Measurements from ENCODE around the gene CERS5.

CERS5 gene

DNA sequence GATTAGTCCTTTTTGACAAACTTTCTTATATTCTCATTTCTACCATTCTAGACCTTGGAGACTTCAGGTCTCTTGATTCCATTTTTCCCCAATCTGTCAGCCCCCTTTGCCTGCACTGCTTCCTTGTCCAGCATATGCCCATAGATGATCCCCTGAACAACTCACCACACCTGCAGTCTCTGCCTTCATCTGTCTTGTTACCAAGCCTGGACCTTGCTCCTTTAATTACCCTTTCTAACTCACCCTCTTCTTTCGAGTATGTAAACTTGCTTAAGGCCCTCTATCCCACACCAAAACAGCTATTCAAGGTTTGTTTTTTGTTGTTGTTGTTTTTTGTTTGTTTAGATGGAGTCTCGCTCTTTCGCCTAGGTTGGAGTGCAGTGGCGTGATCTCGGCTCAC is 45.5 kb downstream of the CERS5 start:
- no peak for DNase-seq

DNA sequence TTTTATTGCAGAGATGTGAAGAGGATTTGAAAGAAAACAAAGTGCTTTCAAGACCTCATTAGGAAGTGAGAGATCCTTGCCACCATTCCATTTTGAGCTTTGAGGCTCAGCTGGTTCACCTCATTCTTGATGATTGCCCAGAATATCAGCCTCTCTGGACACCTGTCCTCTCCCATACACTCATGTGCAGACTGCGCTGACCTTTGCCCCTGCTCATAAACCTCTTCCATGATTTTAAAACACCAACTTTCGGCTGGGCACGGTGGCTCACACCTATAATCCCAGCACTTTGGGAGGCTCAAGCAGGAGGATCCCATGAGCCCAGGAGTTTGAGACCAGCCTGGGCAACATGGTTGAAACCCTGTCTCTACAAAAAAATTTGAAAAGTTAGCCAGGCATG is 46.2 kb downstream of the CERS5 start:
- DNase-seq: no peak

DNA sequence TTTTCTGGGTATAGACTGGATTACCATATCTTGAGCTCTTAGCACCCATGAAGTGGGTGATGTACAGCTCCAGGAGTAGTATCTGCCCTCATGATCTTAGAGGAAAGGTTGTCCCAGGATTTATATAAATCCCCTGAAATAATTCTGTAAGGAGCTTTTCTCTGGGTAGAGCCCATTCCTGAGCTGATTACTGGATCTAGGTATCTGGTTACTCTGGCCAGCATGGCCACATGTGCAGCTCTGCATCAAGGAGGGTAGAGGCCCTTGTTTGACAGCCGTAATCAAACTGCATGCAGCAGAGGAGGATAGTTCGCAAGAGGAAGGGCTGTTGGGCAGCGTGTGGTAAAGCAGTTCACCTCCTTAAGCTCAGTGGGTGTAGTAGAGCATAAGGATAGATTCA is 46.6 kb downstream of the CERS5 start:
- DNase-seq: no peak

DNA sequence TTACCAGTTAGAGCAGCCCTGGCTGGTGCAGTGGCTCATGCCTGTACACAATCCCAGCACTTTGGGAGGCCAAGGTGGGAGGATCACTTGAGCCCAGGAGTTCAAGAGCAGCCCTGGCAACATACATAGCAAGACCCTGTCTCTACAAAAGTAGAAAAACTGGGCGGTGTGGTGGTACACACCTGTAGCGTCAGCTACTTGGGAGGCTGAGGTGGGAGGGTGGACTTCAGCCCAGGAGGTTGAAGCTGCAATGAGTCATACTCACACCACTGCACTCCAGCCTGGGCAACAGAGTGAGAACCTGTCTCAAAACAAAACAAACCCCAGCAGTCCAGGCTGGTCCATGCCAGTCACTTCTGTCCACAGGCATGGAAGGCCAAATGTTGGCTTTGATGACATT is 47.8 kb downstream of the CERS5 start:
- no peak for DNase-seq

DNA sequence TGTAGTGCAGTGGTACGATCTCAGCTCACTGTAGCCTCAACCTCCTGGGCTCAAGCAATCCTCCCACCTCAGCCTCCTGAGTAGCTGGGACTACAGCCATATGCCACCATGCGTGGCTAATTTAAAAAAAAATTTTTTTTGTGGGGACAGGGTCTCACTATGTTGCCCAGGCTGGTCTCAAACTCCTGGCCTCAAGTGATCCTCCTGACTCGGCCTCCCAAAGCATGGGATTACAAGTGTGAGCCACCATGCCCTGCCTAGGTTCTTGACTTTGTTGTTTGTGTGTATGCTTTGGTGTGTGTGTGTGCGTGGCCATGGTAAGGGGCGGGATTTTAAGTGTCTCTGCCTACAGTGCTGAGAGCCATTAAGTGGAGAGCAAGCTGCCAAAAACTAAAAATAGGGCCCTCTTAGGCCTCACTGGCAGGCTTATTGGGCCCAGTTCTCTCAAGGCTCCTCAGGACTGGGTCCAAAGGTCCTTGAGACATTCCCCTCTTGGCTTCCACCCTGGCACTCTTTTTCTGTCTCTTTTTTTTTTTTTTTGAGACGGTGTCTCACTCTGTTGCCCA is 50.0 kb downstream of the CERS5 start:
- DNase-seq: no peak

DNA sequence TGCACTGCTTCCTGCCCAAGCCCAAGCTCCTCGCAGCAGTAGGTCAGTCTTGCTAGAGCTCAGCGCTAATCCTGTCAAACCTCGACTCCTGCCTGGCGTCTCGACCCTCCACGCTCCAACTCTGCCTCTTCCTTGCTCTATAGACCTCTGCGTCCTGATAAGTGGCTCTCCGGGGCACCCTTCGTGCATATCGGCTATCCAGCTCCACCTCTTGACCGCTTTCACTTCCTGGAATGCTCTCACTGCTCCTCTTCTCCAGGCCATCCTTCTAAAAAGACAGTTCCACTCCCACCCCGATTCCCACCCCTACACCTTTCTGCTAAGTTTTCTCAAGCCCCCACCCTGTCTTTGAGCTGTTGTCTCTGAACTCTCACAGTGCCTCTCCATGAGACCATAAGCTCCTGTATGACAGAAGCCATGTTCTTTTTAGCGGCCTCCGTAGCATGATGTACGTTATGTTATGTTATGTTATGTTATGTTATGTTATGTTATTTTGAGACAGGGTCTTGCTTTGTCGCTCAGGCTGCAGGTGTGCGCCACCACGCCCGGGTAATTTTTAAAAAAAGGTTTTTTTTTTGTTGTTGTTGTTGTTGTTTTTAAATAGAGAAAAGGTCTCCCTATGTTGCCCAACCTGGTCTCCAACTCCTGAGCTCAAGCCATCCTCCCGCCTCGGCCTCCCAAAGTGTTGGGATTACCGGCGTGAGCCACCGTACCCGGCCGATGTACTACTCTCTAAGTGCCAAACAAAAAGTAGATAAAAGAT is 54.5 kb downstream of the CERS5 start:
- DNase-seq: peak; percentile 66

DNA sequence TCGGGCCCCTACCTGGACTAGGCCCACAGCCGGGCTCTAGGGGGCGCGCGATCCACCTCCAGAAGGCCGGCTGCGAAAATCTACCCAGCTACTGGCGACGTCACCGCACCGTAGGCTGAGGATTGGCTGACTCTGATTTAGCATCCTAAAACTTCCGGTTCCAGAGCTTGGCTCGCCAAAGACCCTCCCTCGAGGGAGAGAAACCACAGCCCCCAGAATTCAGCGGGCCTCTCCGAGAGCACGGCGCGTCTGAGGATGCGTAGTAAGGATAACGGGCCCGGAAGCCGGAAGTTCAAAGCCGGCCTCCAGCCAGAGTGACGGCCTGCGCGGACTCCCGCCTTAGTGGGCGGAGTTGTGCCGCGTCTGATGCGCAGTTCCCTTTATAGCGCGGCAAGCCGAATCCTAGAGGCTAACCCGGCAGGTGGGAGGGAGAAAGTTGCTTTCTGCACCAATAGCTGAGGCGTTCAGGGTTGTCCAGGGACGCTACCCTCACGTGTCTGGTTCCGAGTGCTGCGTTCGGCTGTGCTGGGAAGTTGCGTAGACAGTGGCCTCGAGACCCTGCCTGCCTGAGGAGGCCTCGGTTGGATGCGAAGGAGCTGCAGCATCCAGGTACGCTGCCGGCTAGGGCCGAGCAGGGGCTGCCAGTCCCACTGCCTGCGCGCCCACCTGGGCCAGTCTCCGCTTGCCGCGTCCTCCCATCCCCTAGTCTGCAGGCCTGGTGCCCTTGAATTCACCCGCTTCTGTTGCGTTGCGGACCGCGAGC is 55.3 kb downstream of the CERS5 start, which contains the start of gene COX14:
TSS of gene COX14 (plus strand) at position 544 of the 763 bp plus-strand sequence. CDS start 7,808 bp downstream, outside the sequence.
- peak; percentile 99 for DNase-seq

DNA sequence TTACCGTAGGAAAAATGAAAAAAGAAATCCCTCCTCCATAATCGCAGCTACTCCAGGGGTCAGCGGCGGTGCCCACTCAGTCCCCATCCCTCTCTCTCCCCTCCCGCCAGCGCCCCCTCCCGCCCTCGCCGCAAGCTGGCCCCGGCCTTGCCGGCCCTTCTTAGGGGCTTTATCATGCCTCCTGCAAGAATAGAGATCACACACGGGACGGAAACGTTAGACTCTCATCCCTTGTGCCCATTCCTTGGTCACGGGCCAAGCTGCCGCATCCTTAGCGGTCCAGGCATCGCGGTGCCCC is 55.8 kb downstream of the CERS5 start:
- DNase-seq: no peak

DNA sequence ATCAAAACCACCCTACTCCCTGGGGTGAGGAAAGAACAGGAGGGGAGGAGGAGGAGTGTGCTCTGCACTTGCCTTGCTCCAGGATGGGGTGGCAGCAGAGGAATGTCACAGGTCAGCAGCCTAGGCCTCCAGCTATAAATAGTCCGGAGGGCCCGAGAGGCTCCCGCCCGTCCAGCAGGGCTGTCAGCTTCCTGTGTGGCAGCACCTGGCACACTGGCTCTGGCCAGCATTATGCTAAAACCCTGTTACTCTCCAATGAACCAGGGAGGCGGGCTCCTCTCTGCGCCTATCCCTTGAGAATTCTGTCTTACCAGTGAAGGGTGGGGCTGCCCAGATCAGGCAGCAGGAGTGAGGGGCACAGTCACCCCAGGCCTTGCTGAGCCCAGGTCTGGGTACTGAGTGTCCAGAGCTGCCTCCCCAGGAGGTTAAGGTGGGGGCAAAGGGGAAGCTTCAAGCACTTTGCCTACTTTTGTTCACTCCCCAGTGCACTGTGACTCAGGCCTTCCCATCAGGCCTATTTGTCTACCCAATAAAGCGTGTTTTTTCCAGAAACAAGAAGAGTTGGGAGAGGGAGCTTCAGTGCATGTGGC is 56.3 kb downstream of the CERS5 start:
- no peak for DNase-seq

DNA sequence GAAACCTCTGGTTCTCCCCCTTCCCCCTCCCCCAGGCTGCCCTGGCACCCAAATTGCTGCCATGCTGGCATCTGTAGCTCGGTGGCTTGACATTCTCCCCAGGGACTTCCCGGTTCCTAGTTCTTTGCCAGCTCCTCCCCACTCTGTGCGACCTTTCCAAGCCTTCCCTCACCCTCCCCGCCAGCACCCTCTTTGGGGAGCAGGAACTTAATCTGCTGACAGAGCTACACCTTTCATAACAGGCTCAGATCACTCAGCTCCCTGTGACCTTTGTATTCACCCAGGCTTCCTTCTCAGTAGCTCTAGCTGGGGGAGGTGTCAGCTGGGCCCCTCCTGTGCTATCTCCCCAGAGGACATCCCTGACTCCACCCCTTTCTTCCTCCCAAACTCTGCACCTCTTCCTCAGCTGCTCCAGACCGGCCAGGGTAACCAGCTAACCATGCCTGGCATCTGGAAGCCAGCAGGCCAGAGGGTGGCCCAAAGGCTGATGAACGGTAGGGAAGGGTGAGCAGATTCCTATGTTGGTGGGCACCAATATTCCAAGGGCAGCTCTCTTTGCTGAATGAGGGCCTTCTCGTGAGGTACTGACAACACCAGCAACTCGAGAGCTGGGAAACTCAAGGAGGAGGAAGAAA is 56.9 kb downstream of the CERS5 start:
- DNase-seq: peak; percentile 6

DNA sequence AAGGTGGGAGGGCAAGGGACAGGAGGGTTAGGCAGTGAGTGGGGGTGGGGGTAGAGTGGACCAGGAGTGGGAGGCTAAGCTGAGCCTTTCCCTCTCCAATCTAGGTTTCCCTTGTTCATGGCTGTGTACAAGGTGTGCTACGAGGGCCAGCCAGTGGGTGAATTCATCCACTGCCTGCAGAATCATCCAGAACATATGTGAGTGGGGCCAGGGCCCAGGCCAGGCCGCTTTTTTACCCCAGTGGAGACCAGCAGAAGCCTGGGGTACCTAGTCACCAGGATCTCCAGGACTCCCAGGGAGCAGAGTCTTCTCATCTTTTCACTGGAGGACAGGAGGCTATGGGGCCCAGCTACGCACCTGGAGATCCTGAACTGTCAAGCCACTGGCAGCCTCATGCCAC is 57.9 kb downstream of the CERS5 start:
- DNase-seq: no peak

DNA sequence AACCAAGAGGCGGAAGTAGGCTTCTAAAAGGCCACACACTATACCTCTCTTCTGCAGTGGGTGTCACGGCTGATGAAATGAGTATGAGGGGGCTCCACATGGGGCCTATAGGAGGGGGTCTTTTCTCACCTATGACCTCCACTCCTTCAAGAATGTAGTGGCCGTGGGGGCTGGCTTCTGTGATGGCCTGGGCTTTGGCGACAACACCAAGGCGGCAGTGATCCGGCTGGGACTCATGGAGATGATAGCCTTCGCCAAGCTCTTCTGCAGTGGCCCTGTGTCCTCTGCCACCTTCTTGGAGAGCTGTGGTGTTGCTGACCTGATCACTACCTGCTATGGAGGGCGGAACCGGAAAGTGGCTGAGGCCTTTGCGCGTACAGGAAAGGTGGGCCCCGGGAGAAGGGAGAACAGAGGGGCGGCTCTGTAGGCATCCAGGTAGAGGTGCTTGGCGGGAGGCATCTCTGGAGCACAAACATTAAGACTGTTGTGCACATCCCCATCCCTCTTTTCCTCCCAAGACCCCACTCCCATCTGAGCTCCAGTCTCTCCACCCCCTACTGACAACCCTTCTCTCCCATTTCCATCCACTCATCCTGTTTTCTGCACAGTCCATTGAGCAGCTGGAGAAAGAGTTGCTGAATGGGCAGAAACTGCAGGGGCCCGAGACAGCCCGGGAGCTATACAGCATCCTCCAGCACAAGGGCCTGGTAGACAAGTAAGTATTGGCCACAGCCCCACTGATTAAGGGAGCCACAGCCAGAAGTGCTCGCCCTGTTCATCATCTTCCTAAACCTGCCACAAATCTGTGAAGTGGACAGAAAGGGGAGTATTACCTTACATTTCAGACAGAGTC is 59.5 kb downstream of the CERS5 start:
- no peak for DNase-seq

DNA sequence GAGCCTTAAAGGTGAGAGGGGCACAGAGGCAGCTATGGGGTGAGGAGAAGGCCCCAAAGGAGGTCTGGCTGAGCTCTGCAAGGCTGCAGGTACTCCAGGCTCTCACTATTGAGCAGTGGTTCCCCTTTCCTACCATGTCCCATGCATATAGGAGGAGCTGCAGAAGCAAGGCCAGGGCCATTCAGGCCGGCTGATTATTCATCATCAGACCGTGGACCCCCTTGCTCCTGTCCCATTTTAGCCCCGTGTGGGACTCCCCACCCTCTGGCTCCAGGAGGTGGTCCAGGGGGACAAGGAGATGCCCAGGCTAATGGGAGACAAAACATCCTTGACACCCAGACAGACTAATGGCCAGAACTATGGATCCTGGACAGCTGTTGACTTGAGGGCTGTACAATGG is 60.3 kb downstream of the CERS5 start:
- DNase-seq: no peak

DNA sequence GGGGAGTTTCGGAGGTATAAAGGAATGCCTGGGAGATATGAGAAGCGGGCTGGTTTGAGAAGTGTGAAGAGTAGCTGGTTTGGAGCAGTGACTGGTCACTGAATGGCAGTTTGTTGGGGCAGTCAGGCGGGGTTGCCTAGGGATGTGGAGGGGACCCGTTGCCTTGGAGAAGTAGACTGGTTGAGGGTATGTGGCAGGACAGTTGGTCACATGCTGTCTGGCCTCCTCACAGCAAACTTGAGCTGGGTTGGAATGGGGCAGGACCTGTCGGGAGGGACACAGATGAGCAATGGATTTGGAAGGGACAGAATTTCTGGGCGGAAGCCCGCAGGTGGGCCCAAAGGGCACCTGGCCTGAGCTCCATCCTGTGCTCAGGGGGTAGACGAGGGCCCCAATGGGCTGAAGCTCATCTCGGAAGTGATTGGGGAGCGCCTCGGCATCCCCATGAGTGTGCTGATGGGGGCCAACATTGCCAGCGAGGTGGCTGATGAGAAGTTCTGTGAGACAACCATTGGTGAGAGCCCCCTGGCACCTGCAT is 61.2 kb downstream of the CERS5 start:
- no peak for DNase-seq

DNA sequence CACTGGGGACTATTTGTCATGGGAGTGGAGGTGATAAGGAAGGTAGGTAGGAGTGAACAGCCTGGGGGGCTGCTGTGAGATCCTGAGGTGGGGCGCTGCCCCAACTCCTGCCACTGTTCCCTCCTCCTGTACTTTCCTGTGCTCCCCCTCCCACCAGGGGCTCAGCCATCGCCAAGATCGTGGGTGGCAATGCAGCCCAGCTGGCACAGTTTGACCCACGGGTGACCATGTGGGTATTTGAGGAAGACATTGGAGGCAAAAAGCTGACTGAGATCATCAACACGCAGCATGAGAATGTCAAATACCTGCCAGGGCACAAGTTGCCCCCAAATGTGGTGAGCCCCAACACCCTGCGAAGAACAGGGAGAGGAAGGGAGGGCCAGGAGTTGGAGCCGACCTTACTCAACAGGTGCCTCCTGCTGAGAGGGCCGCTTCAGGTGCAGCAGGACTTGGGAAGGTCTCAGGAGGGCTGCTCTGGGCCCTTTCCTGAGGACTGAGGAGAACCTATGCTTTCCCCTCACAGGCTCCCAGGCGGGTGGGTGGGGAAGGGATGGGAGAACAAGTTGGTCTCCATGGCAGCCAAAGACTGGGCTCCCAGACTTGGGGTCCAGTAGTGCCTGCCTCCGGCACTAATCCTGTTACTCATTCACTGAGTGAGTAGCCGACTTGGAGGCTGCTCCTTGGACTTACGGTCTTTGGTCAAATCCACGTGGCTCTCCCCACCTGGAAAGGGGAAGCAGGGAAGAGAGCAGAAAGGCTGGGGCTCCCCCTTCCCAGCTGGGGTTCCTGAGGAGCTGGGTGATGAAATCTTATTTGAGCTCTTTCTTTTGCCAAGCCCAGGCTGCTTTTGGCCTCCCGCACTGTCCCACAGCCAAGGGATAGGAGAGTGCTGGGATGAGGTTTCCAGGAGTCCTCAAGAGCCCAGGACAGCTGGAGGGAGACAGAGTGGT is 62.5 kb downstream of the CERS5 start:
- no peak for DNase-seq

DNA sequence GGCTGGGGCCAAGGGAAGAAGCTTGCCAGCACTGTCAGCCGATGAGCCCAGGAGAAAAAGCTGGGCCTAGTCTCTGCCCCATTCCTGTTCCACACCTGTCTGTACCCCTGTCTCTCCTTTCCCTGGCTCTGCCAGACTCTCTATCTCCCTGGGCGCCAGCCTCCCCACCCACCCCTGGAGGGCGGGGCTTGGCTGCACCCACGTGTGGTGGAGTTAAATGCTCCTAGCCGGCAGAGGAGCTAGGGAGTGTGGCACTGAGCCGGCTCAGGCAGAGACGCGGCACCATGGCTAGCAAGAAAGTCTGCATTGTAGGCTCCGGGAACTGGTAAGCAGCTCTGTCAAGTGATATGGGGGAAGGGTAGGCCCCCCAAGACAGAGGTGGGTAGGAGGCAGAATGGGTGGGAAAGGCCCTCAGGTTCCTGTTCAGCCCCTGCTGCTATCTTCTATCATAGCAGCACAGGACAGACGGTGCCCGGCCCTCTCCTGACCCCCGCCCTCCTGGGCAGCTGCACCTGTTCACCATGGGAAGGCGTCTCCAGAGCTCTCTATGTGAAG is 63.3 kb downstream of the CERS5 start, which contains the start of gene GPD1:
TSS of gene GPD1 (plus strand) at position 242 of the 555 bp plus-strand sequence. CDS start at position 285, 43 bp downstream.
- DNase-seq: no peak

DNA sequence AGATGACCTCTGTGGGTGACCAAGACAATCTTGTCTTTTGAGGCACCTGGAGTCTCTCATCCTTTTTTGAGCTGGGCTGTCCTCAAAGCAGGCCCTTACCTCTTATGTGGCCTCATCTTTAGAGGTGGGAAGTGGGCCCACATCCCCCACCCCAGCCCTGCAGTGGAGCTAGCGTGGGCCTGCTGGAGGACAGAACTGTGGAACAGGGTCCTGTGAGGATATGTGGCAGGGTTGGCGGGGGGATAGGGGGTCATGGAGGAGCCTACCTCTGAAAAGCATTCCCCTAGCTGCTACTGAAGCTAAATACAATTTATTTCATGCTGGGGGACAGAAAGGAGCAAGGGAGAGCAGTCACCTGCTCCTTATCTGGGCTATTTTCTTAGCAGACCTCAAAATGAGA is 63.8 kb downstream of the CERS5 start:
- no peak for DNase-seq

DNA sequence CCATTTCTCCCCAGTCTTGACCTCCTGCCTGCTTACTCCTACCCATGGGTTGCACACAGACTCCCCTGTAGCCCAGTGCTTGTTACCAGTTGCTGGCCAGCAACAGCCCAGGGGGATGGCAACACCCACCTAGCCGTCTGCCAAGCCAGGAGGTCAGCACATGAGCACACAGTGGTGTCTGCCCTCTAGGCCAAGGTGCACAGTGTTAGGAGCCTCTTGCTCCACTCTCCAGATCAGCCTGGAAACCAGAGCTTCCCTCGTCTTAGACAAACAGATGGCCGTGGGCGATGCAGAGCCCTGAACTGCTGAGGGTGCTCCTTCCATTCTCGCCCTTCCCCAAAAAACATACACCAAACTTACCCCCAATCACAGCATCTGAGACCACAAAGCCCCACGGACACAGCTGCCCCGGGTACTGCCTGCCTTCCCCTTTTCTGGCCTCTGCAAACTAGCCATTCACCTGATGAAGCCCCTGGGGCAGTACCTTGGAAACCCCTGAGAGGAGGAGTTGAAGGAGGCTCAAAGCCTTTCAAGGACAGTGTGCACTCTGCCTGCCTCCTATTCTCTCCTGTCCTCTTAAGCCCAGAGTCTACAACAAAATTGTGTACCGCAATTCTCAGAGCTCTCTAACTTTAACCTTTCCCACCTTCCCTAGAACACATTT is 64.4 kb downstream of the CERS5 start:
- no peak for DNase-seq

DNA sequence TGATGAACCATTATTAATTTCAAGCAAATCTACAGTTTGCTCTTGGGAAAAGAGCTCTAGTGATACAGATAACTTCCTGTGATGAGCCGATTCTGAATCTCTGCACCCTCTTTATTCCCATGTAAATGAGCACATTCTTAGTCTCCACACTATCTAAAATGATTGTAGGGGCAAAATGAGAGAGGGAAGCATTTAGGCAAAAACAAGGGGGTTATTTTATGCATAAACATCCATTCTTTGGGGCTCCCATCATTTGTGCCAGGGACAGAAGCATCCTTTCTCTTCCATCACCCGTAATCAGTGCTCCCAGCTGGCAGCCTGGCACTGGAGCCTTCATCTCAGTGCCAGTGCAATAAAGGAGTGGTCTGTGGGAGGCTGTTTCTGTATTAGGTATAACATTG is 65.0 kb downstream of the CERS5 start:
- no peak for DNase-seq

DNA sequence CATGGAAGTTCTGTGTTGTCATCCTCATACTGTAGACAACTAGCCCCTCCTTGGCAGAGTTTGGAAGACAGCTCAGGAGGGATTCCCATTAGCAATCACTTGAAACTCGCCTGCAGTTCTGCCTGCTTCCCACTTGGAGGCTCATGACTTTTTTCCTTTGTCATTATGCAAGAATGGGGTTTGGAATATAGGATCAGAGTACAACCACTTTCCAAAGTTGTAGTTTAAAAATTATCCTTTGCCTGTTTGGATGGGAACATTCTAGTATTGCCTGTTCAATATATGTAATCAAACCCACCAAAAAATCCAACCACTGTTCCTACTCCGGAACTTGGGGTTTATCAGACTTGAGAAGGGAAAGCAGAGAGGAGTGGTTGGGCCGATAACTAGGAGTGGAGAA is 65.5 kb downstream of the CERS5 start:
- DNase-seq: no peak
